ENCODE results near the gene SLC35G2. TPM values are rescaled to one million over a fixed set of nuclear protein-coding genes. Genes with fewer than 3 reads are reported as not detected.

Gene SLC35G2
- total RNA-seq, 1 donor from 2014 or later, result 10.1 TPM

DNA sequence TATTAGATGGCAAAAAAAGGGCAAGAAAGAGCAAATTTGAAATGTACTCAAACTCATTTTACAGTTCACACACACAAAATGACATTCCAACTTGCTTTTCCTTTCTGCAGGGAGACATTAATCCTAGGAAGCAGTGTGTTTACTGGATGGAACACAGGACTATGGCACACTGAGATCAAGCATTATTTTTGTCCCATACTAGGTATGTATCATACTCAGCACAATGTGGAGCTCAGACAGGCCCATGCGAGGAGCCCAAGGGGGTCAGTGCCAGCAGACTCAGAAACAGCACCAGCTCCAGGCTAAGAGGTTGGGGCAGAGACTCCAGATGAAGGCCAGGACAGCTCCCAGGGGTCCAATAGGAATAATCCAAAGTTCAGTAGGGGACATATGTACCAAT lies 30.8 kb upstream of the SLC35G2 start:
- Mint-ChIP-seq H3K4me3 (ENCODE audit: unreplicated experiment) (no peak overlapping the region), H3K27ac (ENCODE audit: unreplicated experiment) (no peak overlapping the region), H3K9me3 (ENCODE audit: unreplicated experiment) (no peaks in the 10 kb centered on the region), H3K27me3 (ENCODE audit: low read depth, unreplicated experiment) (peaks cover 7% of the 10 kb centered on the region), H3K4me1 (ENCODE audit: low read depth, unreplicated experiment) (peaks cover 15% of the 10 kb centered on the region), H3K36me3 (ENCODE audit: low read depth, unreplicated experiment) (no peaks in the 10 kb centered on the region)
- no peaks in the 10 kb centered on the region for H3K79me2 ChIP-seq (ENCODE audit: insufficient read depth, low read length)
- no peaks in the 10 kb centered on the region for H3K9me3 ChIP-seq (ENCODE audit: insufficient read depth, low read depth, low read length)
- no peak overlapping the region for H3K27ac ChIP-seq (ENCODE audit: low read depth, low read length)
- H3K36me3 ChIP-seq (ENCODE audit: insufficient read depth, low read length), result no peaks in the 10 kb centered on the region
- FAIRE-seq (no peak), DNase-seq (ENCODE audit: low read depth) (no peak)
- H3K4me1 ChIP-seq (ENCODE audit: insufficient read depth, low read length), result peaks cover 10% of the 10 kb centered on the region
- H3K4me3 ChIP-seq (ENCODE audit: insufficient read depth, low read depth, low read length), result no peak overlapping the region
- H3K4me2 ChIP-seq (ENCODE audit: low read length), result no peak overlapping the region
- H3K27me3 ChIP-seq (ENCODE audit: insufficient read depth, low read length), result no peaks in the 10 kb centered on the region
- no peak overlapping the region for H3K9ac ChIP-seq (ENCODE audit: low read length)
- H4K20me1 ChIP-seq (ENCODE audit: insufficient read depth, low read length), result no peaks in the 10 kb centered on the region
- H2AFZ ChIP-seq (ENCODE audit: low read depth, low read length), result no peak overlapping the region
- TF ChIP-seq, protein P1, sequence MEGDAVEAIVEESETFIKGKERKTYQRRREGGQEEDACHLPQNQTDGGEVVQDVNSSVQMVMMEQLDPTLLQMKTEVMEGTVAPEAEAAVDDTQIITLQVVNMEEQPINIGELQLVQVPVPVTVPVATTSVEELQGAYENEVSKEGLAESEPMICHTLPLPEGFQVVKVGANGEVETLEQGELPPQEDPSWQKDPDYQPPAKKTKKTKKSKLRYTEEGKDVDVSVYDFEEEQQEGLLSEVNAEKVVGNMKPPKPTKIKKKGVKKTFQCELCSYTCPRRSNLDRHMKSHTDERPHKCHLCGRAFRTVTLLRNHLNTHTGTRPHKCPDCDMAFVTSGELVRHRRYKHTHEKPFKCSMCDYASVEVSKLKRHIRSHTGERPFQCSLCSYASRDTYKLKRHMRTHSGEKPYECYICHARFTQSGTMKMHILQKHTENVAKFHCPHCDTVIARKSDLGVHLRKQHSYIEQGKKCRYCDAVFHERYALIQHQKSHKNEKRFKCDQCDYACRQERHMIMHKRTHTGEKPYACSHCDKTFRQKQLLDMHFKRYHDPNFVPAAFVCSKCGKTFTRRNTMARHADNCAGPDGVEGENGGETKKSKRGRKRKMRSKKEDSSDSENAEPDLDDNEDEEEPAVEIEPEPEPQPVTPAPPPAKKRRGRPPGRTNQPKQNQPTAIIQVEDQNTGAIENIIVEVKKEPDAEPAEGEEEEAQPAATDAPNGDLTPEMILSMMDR (IDR thresholded peaks at IDR 0.05; ENCODE audit: insufficient read depth, low read depth, low read length), result no peak
- TF ChIP-seq EZH2 (IDR thresholded peaks at IDR 0.05; ENCODE audit: insufficient read depth, low read length), result no peak

DNA sequence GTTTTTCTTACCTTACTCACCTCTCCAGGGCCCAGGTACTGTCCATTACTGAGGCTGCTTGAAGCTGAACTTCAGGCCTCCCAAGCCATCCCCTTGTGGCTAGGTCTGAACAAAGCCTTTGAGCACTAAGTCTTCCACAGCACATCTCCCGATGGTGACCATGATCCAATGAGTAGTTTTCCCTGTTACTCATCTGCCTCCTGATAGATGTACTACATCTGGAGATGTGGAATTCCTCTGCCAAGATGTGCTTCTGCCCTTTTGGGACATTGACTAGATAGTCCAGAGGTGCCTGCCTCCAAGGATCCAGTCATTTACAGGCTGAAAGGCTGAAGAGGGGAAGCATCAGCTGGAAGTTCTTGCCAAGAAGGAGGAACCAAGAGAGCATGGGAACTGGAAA lies 28.9 kb upstream of the SLC35G2 start:
- Histone ChIP-seq H4K20me1 (ENCODE audit: insufficient read depth, low read length) (no peaks in the 10 kb centered on the region), H3K79me2 (ENCODE audit: insufficient read depth, low read length) (no peaks in the 10 kb centered on the region), H3K9me3 (ENCODE audit: insufficient read depth, low read depth, low read length) (no peaks in the 10 kb centered on the region), H3K4me3 (ENCODE audit: insufficient read depth, low read depth, low read length) (no peak overlapping the region), H3K27me3 (ENCODE audit: insufficient read depth, low read length) (no peaks in the 10 kb centered on the region), H3K36me3 (ENCODE audit: insufficient read depth, low read length) (no peaks in the 10 kb centered on the region), H2AFZ (ENCODE audit: low read depth, low read length) (no peak overlapping the region), H3K4me1 (ENCODE audit: insufficient read depth, low read length) (peaks cover 8% of the 10 kb centered on the region), H3K27ac (ENCODE audit: low read depth, low read length) (no peak overlapping the region), H3K9ac (ENCODE audit: low read length) (no peak overlapping the region), H3K4me2 (ENCODE audit: low read length) (no peak overlapping the region)
- Mint-ChIP-seq H3K27me3 (ENCODE audit: low read depth, unreplicated experiment) (peaks cover 7% of the 10 kb centered on the region), H3K27ac (ENCODE audit: unreplicated experiment) (no peak overlapping the region), H3K4me1 (ENCODE audit: low read depth, unreplicated experiment) (peaks cover 15% of the 10 kb centered on the region), H3K9me3 (ENCODE audit: unreplicated experiment) (no peaks in the 10 kb centered on the region), H3K4me3 (ENCODE audit: unreplicated experiment) (no peak overlapping the region), H3K36me3 (ENCODE audit: low read depth, unreplicated experiment) (no peaks in the 10 kb centered on the region)
- TF ChIP-seq, protein P1 (IDR thresholded peaks at IDR 0.05; ENCODE audit: insufficient read depth, low read depth, low read length), result no peak
- no peak for TF ChIP-seq EZH2 (IDR thresholded peaks at IDR 0.05; ENCODE audit: insufficient read depth, low read length)
- FAIRE-seq, result no peak
- no peak for DNase-seq (ENCODE audit: low read depth)

DNA sequence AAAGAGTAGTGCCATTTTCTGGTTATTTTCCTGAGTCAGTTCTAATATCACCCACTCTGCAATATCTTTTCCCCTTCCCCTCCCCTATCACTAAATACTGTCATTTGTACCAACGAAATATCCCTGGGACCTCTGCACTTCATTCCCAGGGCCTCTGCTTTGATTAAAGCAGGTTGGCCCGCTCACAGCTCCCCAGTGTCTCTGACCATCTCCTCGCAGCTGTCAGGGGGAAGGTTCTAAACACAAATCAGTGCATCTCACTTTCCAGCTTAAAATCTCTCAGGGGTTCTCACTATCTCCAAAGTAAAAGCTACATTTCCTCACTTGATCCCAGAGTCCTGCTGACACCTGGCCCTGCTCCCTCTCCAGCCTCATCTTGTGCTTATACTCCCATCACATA lies 28.1 kb upstream of the SLC35G2 start:
- Histone ChIP-seq H4K20me1 (ENCODE audit: insufficient read depth, low read length) (no peaks in the 10 kb centered on the region), H3K27me3 (ENCODE audit: insufficient read depth, low read length) (no peaks in the 10 kb centered on the region), H3K27ac (ENCODE audit: low read depth, low read length) (no peak overlapping the region), H3K36me3 (ENCODE audit: insufficient read depth, low read length) (no peaks in the 10 kb centered on the region), H3K9me3 (ENCODE audit: insufficient read depth, low read depth, low read length) (no peaks in the 10 kb centered on the region), H3K4me1 (ENCODE audit: insufficient read depth, low read length) (peaks cover 8% of the 10 kb centered on the region), H3K4me2 (ENCODE audit: low read length) (no peak overlapping the region), H3K4me3 (ENCODE audit: insufficient read depth, low read depth, low read length) (no peak overlapping the region), H3K79me2 (ENCODE audit: insufficient read depth, low read length) (no peaks in the 10 kb centered on the region), H3K9ac (ENCODE audit: low read length) (no peak overlapping the region), H2AFZ (ENCODE audit: low read depth, low read length) (no peak overlapping the region)
- Mint-ChIP-seq H3K9me3 (ENCODE audit: unreplicated experiment) (no peaks in the 10 kb centered on the region), H3K27me3 (ENCODE audit: low read depth, unreplicated experiment) (peaks cover 7% of the 10 kb centered on the region), H3K36me3 (ENCODE audit: low read depth, unreplicated experiment) (no peaks in the 10 kb centered on the region), H3K4me3 (ENCODE audit: unreplicated experiment) (no peak overlapping the region), H3K4me1 (ENCODE audit: low read depth, unreplicated experiment) (peaks cover 15% of the 10 kb centered on the region), H3K27ac (ENCODE audit: unreplicated experiment) (no peak overlapping the region)
- FAIRE-seq (no peak), DNase-seq (ENCODE audit: low read depth) (no peak)
- no peak for TF ChIP-seq EZH2 (IDR thresholded peaks at IDR 0.05; ENCODE audit: insufficient read depth, low read length)
- TF ChIP-seq, protein P1 (IDR thresholded peaks at IDR 0.05; ENCODE audit: insufficient read depth, low read depth, low read length), result no peak

All from astrocyte (in vitro differentiated cells and primary cell).